KMS-11 (cell line): ENCODE data around the gene ATP13A4.

Experiments used
- H2AFZ ChIP-seq: fragments of 200-600 bp; sonication (generic); 2 replicates; pipeline ENCODE4 v1.6.1; 2016; ENCODE audit warnings: antibody characterized with exemption, mixed run types, low read depth
- H3K27ac ChIP-seq: fragments of 200-600 bp; sonication (generic); 2 replicates; pipeline ENCODE4 v1.6.1; 2016; ENCODE audit warnings: mild to moderate bottlenecking, mixed run types
- H3K27me3 ChIP-seq: fragments of 200-600 bp; sonication (generic); 2 replicates; pipeline ENCODE4 v1.6.1; 2017; ENCODE audit warnings: mild to moderate bottlenecking, low read depth, mixed run types, moderate library complexity; ENCODE audit not compliant: insufficient read depth
- H3K36me3 ChIP-seq: fragments of 200-600 bp; sonication (generic); 2 replicates; pipeline ENCODE4 v1.6.1; 2017; ENCODE audit warnings: mild to moderate bottlenecking, mixed run types; ENCODE audit not compliant: insufficient read depth
- H3K4me1 ChIP-seq: fragments of 200-600 bp; sonication (generic); 2 replicates; pipeline ENCODE4 v1.6.1; 2016; ENCODE audit warnings: mild to moderate bottlenecking, low read depth, mixed run types; ENCODE audit not compliant: poor library complexity, severe bottlenecking
- H3K4me2 ChIP-seq: fragments of 200-600 bp; sonication (generic); 2 replicates; pipeline ENCODE4 v1.7.0; 2016; ENCODE audit warnings: mild to moderate bottlenecking, mixed run types
- H3K4me3 ChIP-seq: fragments of 200-600 bp; sonication (generic); IDR thresholded peaks from 2 replicates; pipeline ENCODE4 v1.6.1; 2017; ENCODE audit warnings: low read depth, low read length, mixed read lengths; ENCODE audit not compliant: insufficient read depth
- H3K79me2 ChIP-seq: fragments of 200-600 bp; sonication (generic); 2 replicates; pipeline ENCODE4 v1.6.1; 2016; ENCODE audit warnings: low read depth, mixed run types; ENCODE audit not compliant: insufficient read depth
- H3K9ac ChIP-seq: fragments of 200-600 bp; sonication (generic); 2 replicates; pipeline ENCODE4 v1.6.1; 2016; ENCODE audit warnings: mild to moderate bottlenecking, mixed run types
- H4K20me1 ChIP-seq: fragments of 200-600 bp; sonication (generic); 2 replicates; pipeline ENCODE4 v1.6.1; 2016; ENCODE audit warnings: mild to moderate bottlenecking, mixed run types; ENCODE audit not compliant: insufficient read depth
- CTCF ChIP-seq: fragments of 200-600 bp; sonication (generic); conservative IDR thresholded peaks from 2 replicates; pipeline ENCODE4 v1.6.1; 2017; ENCODE audit warnings: low read depth, mild to moderate bottlenecking, antibody characterized with exemption, low read length, moderate library complexity, mixed read lengths

ATP13A4 gene

GRCh38 chr3:193554811-193555210 lies at the start of gene ATP13A4:
Gene ATP13A4, minus strand, starts transcription at chr3:193554895. Its CDS starts 96 bp downstream, at chr3:193554799.
- H3K9ac ChIP-seq, result no peak within 1 kb of the TSS
- no peaks in the 10 kb centered on the region for H3K4me1 ChIP-seq
- H3K36me3 ChIP-seq, result no peaks in the 10 kb centered on the region
- no peak for TF ChIP-seq CTCF
- H3K27ac ChIP-seq, result no peak within 1 kb of the TSS
- no peak within 1 kb of the TSS for H3K4me3 ChIP-seq
- H3K27me3 ChIP-seq, result no peaks in the 10 kb centered on the region
- H2AFZ ChIP-seq, result no peak within 1 kb of the TSS
- H3K4me2 ChIP-seq, result no peak within 1 kb of the TSS
- H4K20me1 ChIP-seq, result no peaks in the 10 kb centered on the region
- H3K79me2 ChIP-seq, result no peaks in the 10 kb centered on the region

GRCh38 chr3:193599393-193599792 lies 44.7 kb upstream of the ATP13A4 start:
- Histone ChIP-seq H2AFZ (no peak overlapping the region), H3K27me3 (no peaks in the 10 kb centered on the region), H3K4me1 (peaks cover 14% of the 10 kb centered on the region), H3K4me3 (no peak overlapping the region), H3K9ac (no peak overlapping the region), H3K27ac (no peak overlapping the region), H4K20me1 (peaks cover 13% of the 10 kb centered on the region), H3K36me3 (no peaks in the 10 kb centered on the region; the same call in 1 of the 2 replicates), H3K4me2 (no peak overlapping the region), H3K79me2 (peaks cover 93% of the 10 kb centered on the region)
- TF ChIP-seq CTCF, result no peak

GRCh38 chr3:193598202-193598601 lies 43.5 kb upstream of the ATP13A4 start:
- no peaks in the 10 kb centered on the region; the same call in 1 of the 2 replicates for H3K36me3 ChIP-seq
- H3K27ac ChIP-seq, result no peak overlapping the region
- H4K20me1 ChIP-seq, result peaks cover 13% of the 10 kb centered on the region
- no peak overlapping the region for H3K4me2 ChIP-seq
- no peak overlapping the region for H3K4me3 ChIP-seq
- peaks cover 95% of the 10 kb centered on the region for H3K79me2 ChIP-seq
- H3K4me1 ChIP-seq, result peaks cover 19% of the 10 kb centered on the region
- H3K27me3 ChIP-seq, result no peaks in the 10 kb centered on the region
- H2AFZ ChIP-seq, result no peak overlapping the region
- TF ChIP-seq CTCF, result no peak
- H3K9ac ChIP-seq, result no peak overlapping the region

- H2AFZ ChIP-seq, result no peak overlapping the region
- no peaks in the 10 kb centered on the region for H3K27me3 ChIP-seq
- H4K20me1 ChIP-seq, result peaks cover 13% of the 10 kb centered on the region
- H3K4me2 ChIP-seq, result no peak overlapping the region
- H3K4me3 ChIP-seq, result no peak overlapping the region
- H3K4me1 ChIP-seq, result peaks cover 27% of the 10 kb centered on the region
- TF ChIP-seq CTCF, result no peak
- no peaks in the 10 kb centered on the region; the same call in 1 of the 2 replicates for H3K36me3 ChIP-seq
- no peak overlapping the region for H3K9ac ChIP-seq
- H3K27ac ChIP-seq, result no peak overlapping the region
- H3K79me2 ChIP-seq, result peaks cover 81% of the 10 kb centered on the region
Observed at GRCh38 chr3:193595939-193596487, 41.3 kb upstream of the ATP13A4 start.
